Keratinocyte (primary cell): ENCODE data around the gene CDKN1A. TPM values are rescaled to one million over a fixed set of nuclear protein-coding genes. Genes with fewer than 3 reads are reported as not detected.
A peak's percentile ranks its signal among the peaks of the same experiment; 100 is the strongest.

Experiments used
- DNase-seq: peaks from one replicate; pipeline ENCODE4 v3.0.0-alpha.2; 2011; ENCODE audit warnings: low read depth, missing footprints, low spot score
- FAIRE-seq: peaks from 2 replicates; lab custom pipeline; 2011; peaks lifted over from hg19 to GRCh38; lab: Jason Lieb, UNC
- H2AFZ ChIP-seq: 2 replicates; pipeline ENCODE4 v1.6.0; 2012; ENCODE audit warnings: low read length, control low read depth, inconsistent platforms; ENCODE audit not compliant: control insufficient read depth
- H3K27ac ChIP-seq: 2 replicates; pipeline ENCODE4 v1.5.1; 2011; ENCODE audit warnings: low read length; ENCODE audit not compliant: control insufficient read depth, insufficient read depth
- H3K27me3 ChIP-seq: 3 replicates; pipeline ENCODE4 v1.6.0; 2011; ENCODE audit warnings: low read length; ENCODE audit not compliant: control insufficient read depth, insufficient read depth; ENCODE audit errors: extremely low read depth
- H3K36me3 ChIP-seq, 2 experiments: 2 replicates in 1 of 2; 3 replicates in 1 of 2; pipeline ENCODE4 v1.5.1; 2011; ENCODE audit warnings: low read length in 2 of 2, mild to moderate bottlenecking in 1 of 2; ENCODE audit not compliant: control insufficient read depth in 2 of 2, insufficient read depth in 2 of 2; ENCODE audit errors: extremely low read depth in 1 of 2
- H3K4me1 ChIP-seq: 3 replicates; pipeline ENCODE4 v1.5.1; 2011; ENCODE audit warnings: low read length; ENCODE audit not compliant: control insufficient read depth, insufficient read depth; ENCODE audit errors: extremely low read depth
- H3K4me2 ChIP-seq: 3 replicates; pipeline ENCODE4 v1.6.0; 2011; ENCODE audit warnings: low read depth, low read length; ENCODE audit not compliant: control insufficient read depth, insufficient read depth; ENCODE audit errors: extremely low read depth
- H3K4me3 ChIP-seq, 3 experiments: fragments of 200-600 bp in 1 of 3; sonication (generic) in 1 of 3; 2 replicates in 2 of 3; 3 replicates in 1 of 3; pipeline ENCODE4 v1.5.1; 2011 to 2016; ENCODE audit warnings: low read length in 3 of 3, mild to moderate bottlenecking in 3 of 3, control low read depth in 2 of 3, inconsistent platforms in 1 of 3, low read depth in 1 of 3, mixed read lengths in 1 of 3, mixed run types in 1 of 3, moderate library complexity in 1 of 3; ENCODE audit not compliant: control insufficient read depth in 2 of 3, insufficient read depth in 2 of 3; ENCODE audit errors: extremely low read depth in 1 of 3
- H3K79me2 ChIP-seq: 2 replicates; pipeline ENCODE4 v1.6.0; 2012; ENCODE audit warnings: low read length; ENCODE audit not compliant: control insufficient read depth, insufficient read depth
- H3K9ac ChIP-seq: 3 replicates; pipeline ENCODE4 v1.6.0; 2011; ENCODE audit warnings: low read length; ENCODE audit not compliant: control insufficient read depth, insufficient read depth; ENCODE audit errors: extremely low read depth
- H3K9me1 ChIP-seq: 3 replicates; pipeline ENCODE4 v1.6.0; 2011; ENCODE audit warnings: low read length; ENCODE audit not compliant: control insufficient read depth, insufficient read depth; ENCODE audit errors: extremely low read depth
- H3K9me3 ChIP-seq: 2 replicates; pipeline ENCODE4 v1.5.1; 2012; ENCODE audit warnings: low read depth, low read length; ENCODE audit not compliant: control insufficient read depth
- H4K20me1 ChIP-seq: 3 replicates; pipeline ENCODE4 v1.6.0; 2011; ENCODE audit warnings: low read length; ENCODE audit not compliant: control insufficient read depth, insufficient read depth; ENCODE audit errors: extremely low read depth
- CTCF ChIP-seq, 3 experiments: IDR thresholded peaks in 1 of 3; conservative IDR thresholded peaks in 1 of 3; optimal IDR thresholded peaks in 1 of 3; 2 replicates in 2 of 3; 3 replicates in 1 of 3; pipeline versions ENCODE3 to v1.5.1; 2011; ENCODE audit warnings: low read length in 3 of 3, mild to moderate bottlenecking in 3 of 3, moderate library complexity in 2 of 3, control low read depth in 1 of 3, inconsistent platforms in 1 of 3; ENCODE audit not compliant: insufficient read depth in 2 of 3; ENCODE audit errors: extremely low read depth in 1 of 3
- EZH2 ChIP-seq: IDR thresholded peaks from one replicate; pipeline ENCODE4 v1.6.1; 2012; ENCODE audit warnings: inconsistent platforms, mild to moderate bottlenecking, low read length, moderate library complexity
- dilution Hi-C: fragments of 300-500 bp; cut with MboI; formaldehyde crosslinking; loops from one replicate; pipeline ENCODE4 v1.7.0; 2020; ENCODE audit warnings: low sequenced_read_pairs; ENCODE audit not compliant: extremely low pct_ligation_motif_present
- polyA plus RNA-seq, 5 experiments: library from polyadenylated mRNA; depleted of rRNA in 3 of 5; stranded (reverse) in 3 of 5; stranded (forward) in 1 of 5; unstranded in 1 of 5; fragments of >200 nt; gene quantifications; 1 replicate in 1 of 5; 2 replicates in 3 of 5; 3 replicates in 1 of 5; pipeline versions ENCODE4 v1.2.1 to v1.2.3, GENCODE V29; 2011 to 2012; ENCODE audit warnings: missing spikeins in 2 of 5, low read depth in 1 of 5, low replicate concordance in 1 of 5

Gene CDKN1A
- polyA plus RNA-seq, 1 donor (not counting 4 experiments of a cell fraction or from before 2014, with no cell fraction given) = 185 TPM

DNA sequence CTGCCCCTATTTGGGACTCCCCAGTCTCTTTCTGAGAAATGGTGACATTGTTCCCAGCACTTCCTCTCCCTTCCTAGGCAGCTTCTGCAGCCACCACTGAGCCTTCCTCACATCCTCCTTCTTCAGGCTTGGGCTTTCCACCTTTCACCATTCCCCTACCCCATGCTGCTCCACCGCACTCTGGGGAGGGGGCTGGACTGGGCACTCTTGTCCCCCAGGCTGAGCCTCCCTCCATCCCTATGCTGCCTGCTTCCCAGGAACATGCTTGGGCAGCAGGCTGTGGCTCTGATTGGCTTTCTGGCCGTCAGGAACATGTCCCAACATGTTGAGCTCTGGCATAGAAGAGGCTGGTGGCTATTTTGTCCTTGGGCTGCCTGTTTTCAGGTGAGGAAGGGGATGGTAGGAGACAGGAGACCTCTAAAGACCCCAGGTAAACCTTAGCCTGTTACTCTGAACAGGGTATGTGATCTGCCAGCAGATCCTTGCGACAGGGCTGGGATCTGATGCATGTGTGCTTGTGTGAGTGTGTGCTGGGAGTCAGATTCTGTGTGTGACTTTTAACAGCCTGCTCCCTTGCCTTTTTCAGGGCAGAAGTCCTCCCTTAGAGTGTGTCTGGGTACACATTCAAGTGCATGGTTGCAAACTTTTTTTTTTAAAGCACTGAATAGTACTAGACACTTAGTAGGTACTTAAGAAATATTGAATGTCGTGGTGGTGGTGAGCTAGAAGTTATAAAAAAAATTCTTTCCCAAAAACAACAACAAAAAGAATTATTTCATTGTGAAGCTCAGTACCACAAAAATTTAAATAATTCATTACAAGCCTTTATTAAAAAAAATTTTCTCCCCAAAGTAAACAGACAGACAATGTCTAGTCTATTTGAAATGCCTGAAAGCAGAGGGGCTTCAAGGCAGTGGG lies 2.1 kb upstream of the CDKN1A start:
- FAIRE-seq (no peak), DNase-seq (no peak)
- peak overlapping the region; percentile 12 for H2AFZ ChIP-seq
- peaks cover 2% of the 10 kb centered on the region for H4K20me1 ChIP-seq
- peak overlapping the region; percentile 28 to 49 (median 37) for H3K4me3 ChIP-seq
- peaks cover 20% of the 10 kb centered on the region for H3K79me2 ChIP-seq
- no peaks in the 10 kb centered on the region for H3K9me3 ChIP-seq
- peaks cover 0 to 7% of the 10 kb centered on the region in 2 experiments for H3K36me3 ChIP-seq
- TF ChIP-seq CTCF (optimal IDR thresholded peaks at IDR 0.05 in 1 of 3, IDR thresholded peaks at IDR 0.05 in 1 of 3, conservative IDR thresholded peaks at IDR 0.05 in 1 of 3; ENCODE audit: extremely low read depth in 1 of 3, insufficient read depth in 2 of 3, low read length in 3 of 3) (no peak), EZH2 (no peak)
- peak overlapping the region; percentile 96 for H3K27ac ChIP-seq
- H3K9me1 ChIP-seq = no peaks in the 10 kb centered on the region
- peak overlapping the region; percentile 99 for H3K9ac ChIP-seq
- dilution Hi-C loops = no loop called here
- peaks cover 39% of the 10 kb centered on the region for H3K4me1 ChIP-seq
- peak overlapping the region; percentile 81 for H3K4me2 ChIP-seq
- H3K27me3 ChIP-seq = no peaks in the 10 kb centered on the region

DNA sequence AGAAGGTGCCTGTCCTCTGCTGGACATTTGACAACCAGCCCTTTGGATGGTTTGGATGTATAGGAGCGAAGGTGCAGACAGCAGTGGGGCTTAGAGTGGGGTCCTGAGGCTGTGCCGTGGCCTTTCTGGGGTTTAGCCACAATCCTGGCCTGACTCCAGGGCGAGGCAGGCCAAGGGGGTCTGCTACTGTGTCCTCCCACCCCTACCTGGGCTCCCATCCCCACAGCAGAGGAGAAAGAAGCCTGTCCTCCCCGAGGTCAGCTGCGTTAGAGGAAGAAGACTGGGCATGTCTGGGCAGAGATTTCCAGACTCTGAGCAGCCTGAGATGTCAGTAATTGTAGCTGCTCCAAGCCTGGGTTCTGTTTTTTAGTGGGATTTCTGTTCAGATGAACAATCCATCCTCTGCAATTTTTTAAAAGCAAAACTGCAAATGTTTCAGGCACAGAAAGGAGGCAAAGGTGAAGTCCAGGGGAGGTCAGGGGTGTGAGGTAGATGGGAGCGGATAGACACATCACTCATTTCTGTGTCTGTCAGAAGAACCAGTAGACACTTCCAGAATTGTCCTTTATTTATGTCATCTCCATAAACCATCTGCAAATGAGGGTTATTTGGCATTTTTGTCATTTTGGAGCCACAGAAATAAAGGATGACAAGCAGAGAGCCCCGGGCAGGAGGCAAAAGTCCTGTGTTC lies 1.3 kb upstream of the CDKN1A start:
- no peaks in the 10 kb centered on the region for H3K9me3 ChIP-seq
- peak overlapping the region; percentile 81 for H3K4me2 ChIP-seq
- H3K4me1 ChIP-seq = peaks cover 47% of the 10 kb centered on the region
- TF ChIP-seq EZH2 (no peak), CTCF (optimal IDR thresholded peaks at IDR 0.05 in 1 of 3, IDR thresholded peaks at IDR 0.05 in 1 of 3, conservative IDR thresholded peaks at IDR 0.05 in 1 of 3; ENCODE audit: extremely low read depth in 1 of 3, insufficient read depth in 2 of 3, low read length in 3 of 3) (no peak)
- H3K27ac ChIP-seq = peak overlapping the region; percentile 96
- peak overlapping the region; percentile 99 for H3K9ac ChIP-seq
- H3K79me2 ChIP-seq = peaks cover 20% of the 10 kb centered on the region
- peaks cover 4% of the 10 kb centered on the region for H4K20me1 ChIP-seq
- peak overlapping the region; percentile 3 to 49 (median 37) for H3K4me3 ChIP-seq
- FAIRE-seq (peak; percentile 77), DNase-seq (no peak)
- peaks cover under 1 to 7% of the 10 kb centered on the region in 2 experiments for H3K36me3 ChIP-seq
- peak overlapping the region; percentile 12 for H2AFZ ChIP-seq
- H3K27me3 ChIP-seq = no peaks in the 10 kb centered on the region
- H3K9me1 ChIP-seq = no peaks in the 10 kb centered on the region
- dilution Hi-C loops = no loop called here
